ENCODE measurements around the gene CEACAM19.
A peak's percentile ranks its signal among the peaks of the same experiment; 100 is the strongest.
"Not testable (repeated sequence)": the region's sequence is repeated elsewhere in the genome, so short reads cannot be mapped to it uniquely, and the experiment has no call there.

CEACAM19 gene

DNA sequence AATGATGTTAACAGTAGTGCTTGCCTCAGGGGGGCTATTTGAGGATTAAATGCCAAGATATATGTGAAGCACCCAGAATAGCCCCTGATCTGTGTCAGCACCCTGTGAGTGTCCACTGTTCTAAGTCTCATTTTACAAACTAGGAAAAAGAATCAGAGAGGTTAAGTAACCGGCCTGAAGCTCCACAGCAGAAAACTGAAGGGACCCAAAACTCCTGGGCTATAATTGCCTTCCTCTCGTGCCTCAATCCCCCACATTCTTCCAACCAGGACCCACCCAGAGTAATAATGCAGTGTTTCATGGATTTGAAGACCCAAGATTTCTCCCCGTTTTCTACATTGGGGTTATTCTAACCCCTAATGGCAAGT is 25.2 kb upstream of the CEACAM19 start:
- DNase-seq: no peak

DNA sequence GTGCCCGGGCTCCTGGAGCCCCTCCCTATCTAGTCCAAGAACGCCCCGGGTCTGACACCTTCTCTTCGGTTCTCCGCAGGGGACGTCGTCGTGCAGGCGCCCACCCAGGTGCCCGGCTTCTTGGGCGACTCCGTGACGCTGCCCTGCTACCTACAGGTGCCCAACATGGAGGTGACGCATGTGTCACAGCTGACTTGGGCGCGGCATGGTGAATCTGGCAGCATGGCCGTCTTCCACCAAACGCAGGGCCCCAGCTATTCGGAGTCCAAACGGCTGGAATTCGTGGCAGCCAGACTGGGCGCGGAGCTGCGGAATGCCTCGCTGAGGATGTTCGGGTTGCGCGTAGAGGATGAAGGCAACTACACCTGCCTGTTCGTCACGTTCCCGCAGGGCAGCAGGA is 24.1 kb upstream of the CEACAM19 start:
- no peak for DNase-seq

DNA sequence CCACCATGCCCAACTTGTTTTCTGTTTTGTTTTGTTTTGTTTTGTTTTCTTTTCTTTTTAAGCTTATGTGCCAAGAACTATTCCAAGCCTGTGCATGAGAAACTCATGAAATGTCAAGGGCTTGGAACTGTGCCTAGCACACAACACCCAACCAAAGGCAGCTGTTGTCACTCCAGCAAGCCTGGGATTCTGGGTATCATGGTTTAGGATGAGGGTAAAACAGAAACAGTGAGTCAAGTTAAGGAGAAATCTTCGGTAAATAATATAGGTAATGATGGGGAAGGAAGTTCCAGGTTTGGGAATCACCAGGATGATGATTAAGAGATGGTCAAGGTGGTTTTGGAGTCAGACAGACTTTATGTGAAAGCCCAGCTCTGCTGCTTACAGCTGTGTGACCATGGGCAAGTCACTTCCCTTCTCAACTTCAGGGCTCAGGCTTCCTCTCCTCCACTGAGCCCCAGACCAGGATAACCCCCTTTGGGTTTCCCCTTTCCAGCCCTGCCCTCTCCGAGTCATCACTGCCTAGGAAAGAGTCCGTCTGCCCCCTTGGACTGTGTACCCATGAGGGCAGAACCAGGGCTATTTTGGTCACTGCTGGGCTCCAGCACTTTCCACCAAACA is 22.5 kb upstream of the CEACAM19 start:
- DNase-seq: no peak

DNA sequence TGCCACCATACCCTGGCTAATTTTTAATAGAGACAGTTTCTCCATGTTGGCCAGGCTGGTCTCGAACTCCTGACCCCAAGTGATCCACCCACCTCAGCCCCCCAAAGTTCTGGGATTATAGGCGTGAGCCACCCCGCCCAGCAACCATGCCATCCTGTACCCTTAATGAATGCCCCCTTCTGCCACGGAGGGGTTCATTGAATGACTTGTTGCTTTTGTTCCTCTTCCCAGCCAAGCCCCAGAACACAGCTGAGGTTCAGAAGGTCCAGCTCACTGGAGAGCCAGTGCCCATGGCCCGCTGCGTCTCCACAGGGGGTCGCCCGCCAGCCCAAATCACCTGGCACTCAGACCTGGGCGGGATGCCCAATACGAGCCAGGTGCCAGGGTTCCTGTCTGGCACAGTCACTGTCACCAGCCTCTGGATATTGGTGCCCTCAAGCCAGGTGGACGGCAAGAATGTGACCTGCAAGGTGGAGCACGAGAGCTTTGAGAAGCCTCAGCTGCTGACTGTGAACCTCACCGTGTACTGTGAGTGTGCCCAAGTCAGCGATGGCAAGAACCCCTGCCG is 21.6 kb upstream of the CEACAM19 start:
- DNase-seq: no peak

DNA sequence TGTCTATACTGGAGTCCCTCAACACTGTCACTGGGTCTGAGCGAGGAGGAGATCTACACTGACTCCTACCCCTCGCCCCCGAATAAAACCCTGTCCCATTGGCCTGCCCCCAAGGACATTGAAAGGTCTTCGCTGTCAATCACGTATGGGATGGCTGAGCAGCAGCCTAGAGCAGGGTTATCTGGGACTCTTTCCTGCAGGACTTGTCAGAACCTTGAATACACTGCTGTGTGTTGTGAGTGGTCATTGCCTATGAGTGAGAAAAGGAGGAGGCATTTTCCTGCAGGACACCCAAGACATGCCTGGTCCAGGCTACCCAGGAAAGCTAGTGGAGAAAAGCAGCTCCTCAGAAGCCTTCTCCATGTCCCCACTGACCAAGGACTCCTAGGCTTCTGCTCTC is 17.9 kb upstream of the CEACAM19 start:
- DNase-seq: no peak

DNA sequence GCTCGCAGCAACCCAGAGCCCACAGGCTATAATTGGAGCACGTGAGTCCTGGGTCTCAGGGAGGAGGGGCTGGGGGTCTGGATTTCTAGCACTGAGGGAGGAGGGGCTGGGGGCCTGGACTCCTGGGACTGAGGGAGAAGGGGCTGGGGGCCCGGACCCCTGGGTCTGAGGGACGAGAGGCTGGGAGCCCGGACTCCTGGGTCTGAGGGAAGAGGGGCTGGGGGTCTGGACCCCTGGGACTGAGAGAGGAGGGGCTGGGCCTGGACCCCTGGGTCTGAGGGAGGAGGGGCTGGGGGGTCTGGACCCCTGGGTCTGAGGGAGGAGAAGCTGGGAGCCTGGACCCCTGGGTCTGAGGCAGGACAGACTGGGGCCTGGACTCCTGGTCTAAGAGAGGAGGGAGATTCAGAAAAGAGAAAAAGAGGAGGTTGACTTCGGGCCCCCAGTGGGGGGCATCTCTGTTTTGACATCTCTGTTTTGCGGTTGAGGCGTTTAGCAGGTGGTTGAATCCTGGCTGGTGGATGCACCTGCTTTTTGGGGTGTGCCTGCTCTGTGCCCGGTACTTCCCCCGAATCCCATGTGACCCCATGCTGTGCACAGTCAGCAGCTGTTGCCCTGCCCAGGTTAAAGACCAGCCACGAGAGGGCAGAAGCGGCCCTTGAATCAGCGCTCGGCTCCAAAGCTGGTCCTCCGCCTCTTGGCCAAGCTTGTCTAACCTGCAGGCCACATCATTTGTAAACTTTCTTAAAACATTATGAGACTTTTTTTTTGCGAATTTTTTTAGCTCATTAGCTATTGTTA is 17.1 kb upstream of the CEACAM19 start:
- peak in 2 of 4 experiments; percentile 22 to 56 for DNase-seq

DNA sequence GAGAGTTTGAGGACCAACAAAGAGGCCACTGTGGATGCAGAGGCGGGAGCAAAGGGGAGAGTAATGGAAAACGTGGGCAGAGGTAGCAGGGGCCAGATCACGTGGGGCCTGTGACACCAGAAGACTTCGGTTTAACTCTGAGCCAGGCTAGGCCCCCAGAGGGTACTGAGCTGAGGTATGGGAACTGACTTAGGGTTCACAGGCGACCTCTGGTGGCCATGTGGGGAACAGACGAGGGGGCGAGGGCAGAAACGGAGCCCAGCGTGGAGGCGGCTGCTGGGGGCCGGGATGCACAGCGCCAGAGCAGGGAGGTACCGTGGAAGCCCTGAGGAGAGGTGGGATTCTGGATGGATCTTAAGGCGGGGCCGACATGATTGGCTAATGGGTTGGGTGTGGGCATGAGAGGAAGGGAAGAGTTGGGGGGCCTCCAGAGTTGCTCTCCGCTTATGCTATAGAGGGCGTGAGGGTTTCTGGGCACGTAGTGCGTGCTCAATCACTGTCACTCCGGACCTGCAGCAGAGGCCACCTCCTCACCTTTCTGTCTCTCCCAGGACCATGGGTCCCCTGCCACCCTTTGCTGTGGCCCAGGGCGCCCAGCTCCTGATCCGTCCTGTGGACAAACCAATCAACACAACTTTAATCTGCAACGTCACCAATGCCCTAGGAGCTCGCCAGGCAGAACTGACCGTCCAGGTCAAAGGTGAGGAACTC is 13.9 kb upstream of the CEACAM19 start:
- peak; percentile 25 to 61 (median 48) for DNase-seq

DNA sequence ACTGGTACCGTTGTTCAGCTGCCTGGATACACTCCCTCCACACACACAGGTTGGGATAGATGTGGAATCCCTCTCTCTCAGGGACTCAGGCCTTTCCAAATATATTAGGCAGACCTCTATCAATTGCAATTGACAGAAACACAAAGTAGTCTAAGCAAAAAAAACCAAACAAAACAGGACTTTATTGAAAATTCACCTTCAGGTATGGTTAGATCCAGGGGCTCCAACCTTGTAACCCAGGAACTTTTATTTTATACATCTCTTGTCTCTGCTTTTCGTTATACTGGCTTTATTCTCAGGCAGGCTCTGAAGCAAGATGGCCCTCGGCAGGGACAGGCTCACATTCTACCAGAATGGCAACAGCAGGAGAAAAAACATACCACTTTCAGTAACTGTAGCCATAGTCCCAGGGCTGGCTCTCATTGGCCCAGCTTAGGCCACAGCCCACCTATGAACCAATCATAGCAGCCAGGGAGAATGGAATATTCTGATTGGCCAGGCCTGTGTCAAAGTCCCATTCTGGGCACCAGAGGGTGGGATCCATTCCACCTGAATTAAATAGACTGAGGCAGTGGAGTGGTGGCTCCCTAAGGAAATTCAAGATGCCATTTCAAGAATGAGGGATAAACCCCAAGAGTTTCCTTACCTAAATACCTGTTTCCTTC is 13.1 kb upstream of the CEACAM19 start:
- no peak for DNase-seq

DNA sequence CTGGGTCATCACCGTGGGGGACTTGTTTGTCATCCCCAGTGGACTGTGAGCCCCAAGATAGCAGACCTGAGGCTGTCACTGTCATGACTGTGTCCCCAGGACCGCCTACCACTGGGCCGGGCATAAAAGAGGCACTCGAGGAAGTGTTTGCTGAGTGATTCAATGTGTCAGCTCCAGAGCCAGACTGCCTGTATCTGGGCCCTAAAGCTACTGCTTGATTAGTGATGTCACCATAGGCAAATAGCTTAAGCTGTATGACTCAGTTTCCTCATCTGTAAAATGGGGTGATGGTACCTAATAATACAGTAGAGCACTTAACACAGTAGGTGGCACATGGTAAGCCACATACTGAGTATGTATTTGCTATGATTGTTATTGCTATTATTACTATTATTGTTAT is 11.2 kb upstream of the CEACAM19 start:
- no peak for DNase-seq

DNA sequence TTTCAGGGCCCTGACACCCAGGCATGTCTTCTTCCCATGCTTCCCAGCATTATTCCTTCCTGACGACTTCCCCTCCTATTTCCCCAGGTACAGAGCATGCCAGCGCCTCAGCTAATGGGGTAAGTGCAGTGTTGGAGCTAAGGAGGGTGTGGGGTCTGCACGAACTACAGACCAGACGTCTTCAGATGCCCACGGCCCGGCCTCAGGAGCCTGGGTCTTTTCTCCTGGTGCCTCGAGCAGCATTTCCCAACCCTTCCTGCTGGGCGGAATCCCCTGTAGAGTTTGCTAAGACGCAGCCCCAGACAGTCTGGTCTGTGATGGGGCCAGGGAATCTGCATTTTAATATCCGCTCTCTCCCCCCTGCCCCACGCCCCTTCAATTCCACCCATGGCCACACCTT is 10.1 kb upstream of the CEACAM19 start:
- DNase-seq: no peak

DNA sequence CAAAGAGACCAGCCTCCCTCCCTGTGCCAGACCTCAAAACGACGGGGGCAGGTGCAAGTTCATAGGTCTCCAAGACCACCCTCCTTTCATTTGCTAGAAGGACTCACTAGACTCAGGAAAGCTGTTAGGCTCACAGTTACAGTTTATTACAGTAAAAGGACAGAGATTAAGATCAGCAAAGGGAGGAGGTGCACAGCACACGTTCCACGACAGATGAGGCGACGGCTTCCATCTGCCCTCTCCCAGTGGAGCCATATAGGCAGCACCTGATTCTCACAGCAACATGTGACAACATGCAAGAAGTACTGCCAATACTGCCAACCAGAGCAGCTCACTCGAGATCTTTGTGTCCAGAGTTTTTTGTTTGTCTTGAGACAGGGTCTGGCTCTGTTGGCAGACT is 9.4 kb upstream of the CEACAM19 start:
- DNase-seq: no peak

DNA sequence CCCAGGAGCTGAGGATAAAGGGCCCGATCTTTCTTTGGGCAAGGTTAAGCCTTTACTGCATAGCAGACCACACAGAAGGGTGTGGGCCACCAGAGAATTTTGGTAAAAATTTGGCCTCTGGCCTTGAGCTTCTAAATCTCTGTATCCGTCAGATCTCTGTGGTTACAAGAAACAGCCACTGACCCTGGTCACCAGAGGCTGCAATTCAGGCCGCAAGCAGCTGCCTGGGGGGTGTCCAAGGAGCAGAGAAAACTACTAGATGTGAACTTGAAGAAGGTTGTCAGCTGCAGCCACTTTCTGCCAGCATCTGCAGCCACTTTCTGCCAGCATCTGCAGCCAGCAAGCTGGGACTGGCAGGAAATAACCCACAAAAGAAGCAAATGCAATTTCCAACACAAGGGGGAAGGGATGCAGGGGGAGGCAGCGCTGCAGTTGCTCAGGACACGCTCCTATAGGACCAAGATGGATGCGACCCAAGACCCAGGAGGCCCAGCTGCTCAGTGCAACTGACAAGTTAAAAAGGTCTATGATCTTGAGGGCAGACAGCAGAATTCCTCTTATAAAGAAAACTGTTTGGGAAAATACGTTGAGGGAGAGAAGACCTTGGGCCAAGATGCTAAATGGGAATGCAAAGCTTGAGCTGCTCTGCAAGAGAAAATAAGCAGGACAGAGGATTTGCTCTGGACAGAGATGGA is 8.4 kb upstream of the CEACAM19 start:
- DNase-seq: no peak

DNA sequence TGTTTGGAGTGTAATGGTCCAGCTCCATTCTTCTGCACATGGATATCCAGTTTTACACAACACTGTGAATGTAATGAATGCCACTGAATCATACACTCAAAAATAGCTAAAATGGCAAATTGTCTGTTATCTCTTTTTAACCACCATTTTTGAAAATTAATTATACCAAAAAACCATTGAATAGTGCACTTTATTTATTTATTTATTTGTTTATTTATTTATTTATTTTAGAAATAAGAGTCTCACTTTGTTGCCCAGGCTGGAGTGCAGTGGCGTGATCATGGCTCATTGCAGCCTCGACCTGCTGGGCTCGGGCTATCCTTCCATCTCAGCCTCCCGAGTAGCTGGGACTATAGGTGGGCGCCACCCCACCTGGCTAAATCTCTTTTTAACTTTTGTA is 7.3 kb upstream of the CEACAM19 start:
- DNase-seq: no peak

DNA sequence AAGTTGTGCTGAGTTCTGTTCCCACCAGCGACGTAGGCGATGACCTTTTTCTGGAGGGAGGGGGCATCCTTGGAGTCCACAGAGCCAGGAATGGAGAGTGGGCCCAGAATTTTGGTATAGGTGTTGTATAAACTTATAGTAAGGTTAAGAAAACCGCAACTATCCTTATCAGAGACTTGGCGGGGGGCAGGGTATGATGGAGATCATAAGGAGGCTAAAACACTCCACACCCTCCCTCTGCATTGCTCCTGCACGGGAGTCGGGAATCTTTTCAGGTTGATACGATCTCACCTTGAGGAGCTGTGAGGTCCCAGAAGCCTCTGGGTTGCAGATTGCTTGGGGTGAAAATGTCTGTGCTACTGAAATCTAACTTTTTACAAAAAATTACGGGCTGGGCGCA is 6.3 kb upstream of the CEACAM19 start:
- no peak for DNase-seq

DNA sequence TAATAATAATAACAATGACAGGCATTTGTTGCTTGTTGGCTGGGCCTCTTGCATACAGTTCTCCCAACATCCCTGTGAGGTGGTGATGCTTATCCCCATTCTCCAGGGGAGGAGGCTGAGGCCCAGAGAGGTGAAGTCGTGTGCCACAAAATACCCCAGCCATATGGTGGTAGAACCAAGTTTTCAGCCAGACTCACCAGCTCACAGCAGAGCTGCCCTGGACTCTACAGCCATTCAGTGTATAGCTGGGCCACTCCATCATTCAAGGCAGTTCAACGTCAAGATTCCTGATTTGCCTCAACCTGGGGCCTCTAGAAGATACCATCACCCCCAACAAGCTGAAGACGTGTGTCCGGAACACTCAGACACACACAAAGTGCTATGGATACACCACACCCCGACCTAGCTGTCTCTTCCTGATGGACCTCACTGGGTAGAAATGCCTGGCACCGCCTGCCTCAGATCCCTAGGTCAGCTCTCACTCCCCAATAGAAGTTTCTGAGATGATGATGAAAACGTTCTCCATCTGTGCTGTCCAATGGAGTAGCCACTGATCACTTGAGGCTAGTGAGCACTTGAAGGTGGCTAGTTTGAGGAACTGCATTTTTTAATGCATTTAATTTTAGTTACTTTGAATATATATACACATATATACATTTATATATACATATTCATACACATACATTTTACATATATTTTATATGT is 4.3 kb upstream of the CEACAM19 start:
- DNase-seq: no peak

DNA sequence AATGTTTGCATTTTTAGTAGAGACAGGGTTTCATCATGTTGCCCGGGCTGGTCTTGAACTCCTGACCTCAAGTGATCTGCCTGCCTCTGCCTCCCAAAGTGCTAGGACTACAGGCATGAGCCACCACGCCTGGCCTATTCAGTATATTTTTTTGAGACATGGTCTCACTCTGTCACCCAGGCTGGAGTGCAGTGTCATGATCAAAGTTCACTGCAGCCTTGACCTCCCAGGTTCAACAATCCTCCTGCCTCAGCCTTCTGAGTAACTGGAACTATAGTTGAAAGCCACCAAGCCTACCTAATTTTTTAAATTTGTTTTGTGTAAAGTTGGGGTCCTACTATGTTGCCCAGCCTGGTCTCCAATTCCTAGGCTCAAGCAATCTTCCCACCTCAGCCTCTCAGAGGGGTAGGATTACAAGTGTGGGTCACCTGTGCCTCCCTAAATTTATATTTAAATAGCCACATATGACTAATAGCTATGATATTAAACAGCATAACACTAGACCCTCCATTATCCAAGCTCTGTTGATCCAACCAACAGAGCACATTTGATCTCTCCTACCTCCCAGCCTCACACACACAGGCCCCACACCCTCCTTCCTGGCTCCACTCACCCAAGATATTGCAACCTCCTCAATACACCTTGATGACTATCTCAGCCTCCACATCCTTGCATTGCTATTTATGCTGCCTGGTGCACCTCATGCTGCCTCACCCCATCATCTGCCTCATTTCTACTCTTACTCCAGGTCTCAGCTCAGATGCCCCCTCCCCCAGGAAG is 2.1 kb upstream of the CEACAM19 start:
- DNase-seq: no peak

DNA sequence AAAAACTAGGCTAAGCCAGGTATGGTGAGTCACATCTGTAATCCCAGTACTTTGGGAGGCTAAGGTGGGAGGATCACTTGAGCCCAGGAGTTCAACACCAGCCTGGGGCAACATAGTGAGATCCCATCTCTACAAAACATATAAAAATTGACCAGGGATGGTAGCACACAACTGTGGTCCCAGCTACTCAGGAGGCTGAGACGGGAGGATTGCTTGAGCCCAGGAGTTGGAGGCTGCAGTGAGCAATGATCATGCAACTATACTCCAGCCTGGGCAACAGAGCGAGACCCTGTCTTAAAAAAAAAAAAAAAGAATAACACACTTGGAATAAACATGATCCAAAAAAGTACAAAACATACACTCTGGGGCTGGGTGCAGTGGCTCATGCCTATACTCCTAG is 1.3 kb upstream of the CEACAM19 start:
- DNase-seq: not testable (repeated sequence)

DNA sequence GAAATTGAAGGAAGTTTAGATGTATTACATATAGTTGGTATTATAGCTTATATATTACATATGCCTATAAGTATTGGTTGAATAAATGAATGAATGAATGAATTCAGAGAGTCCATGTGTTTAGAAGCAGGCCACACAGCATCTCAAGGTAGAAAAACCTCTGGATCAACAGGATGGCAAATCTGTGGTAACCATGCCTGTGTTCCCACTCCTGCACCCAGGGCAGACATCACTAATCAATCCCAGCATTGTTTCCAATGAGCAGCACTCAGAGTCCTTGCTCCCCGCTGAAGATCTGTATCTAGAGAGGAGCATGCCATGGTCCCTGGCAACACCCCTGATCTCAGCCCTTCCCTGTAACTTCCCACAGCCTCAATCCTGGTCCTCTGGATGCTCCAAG is 944 bp downstream of the CEACAM19 start:
- no peak for DNase-seq

DNA sequence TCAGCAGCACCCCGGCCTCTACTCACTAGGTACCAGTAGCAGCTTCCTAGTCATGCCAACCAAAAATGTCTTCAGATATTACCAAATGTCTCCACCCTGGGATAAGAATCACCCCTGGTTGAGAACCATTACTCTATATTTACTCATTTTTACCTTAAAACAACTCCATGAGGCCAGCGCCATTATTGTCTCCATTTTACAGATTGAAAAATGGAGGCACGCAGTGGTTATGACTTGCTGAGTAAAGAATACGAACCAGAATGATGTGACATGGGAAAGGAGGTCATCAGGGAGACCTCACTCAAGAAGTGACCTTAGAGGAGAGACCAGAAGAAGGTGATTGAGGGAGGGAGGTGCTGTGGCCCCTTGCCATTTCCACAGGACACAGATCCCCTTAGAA is 2.2 kb downstream of the CEACAM19 start:
- no peak for DNase-seq

DNA sequence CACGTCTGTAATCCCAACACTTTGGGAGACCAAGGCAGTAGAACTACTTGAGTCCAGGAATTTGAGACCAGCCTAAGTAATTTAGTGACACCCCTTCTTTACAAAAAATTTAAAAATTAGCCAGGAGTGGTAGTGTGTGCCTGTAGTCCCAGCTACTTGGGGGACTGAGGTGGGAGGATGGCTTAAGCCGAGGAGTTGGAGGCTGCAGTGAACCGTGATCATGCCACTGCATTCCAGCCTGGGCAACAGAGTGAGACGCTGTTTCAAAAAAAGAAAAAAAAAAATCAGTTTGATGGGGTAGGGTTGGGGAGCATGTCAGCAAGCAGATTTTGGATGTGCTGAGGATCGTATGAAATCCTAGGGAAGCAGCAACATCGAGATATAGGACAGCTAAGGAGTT is 4.2 kb downstream of the CEACAM19 start:
- DNase-seq: no peak

Data from activated naive CD4-positive, alpha-beta T cell (primary cell).